Activated T-cell treated with anti-CD3 and anti-CD28 coated beads for 1 hour (primary cell): ENCODE data around the gene KCTD4.

Experiments
- DNase-seq: peaks from one replicate; pipeline ENCODE4 v3.0.0-alpha.2; 2020; ENCODE audit warnings: low read depth

KCTD4 gene

GRCh38 chr13:45178349-45179162 lies 22.3 kb downstream of the KCTD4 start:
- no peak for DNase-seq

GRCh38 chr13:45174478-45174877 lies 26.4 kb downstream of the KCTD4 start:
- DNase-seq = no peak

GRCh38 chr13:45168555-45168930 lies 32.3 kb downstream of the KCTD4 start:
- DNase-seq = no peak

GRCh38 chr13:45167611-45168554 lies 33.0 kb downstream of the KCTD4 start:
- DNase-seq = no peak

- no peak for DNase-seq
These were observed 34.0 kb downstream of the KCTD4 start for GRCh38 chr13:45166858-45167257.

GRCh38 chr13:45162821-45163220 lies 38.0 kb downstream of the KCTD4 start:
- DNase-seq = no peak

- no peak for DNase-seq
These were observed 38.7 kb downstream of the KCTD4 start for GRCh38 chr13:45162194-45162593.

GRCh38 chr13:45156565-45157361 lies 44.1 kb downstream of the KCTD4 start:
- DNase-seq = no peak

GRCh38 chr13:45149964-45150363 lies 50.9 kb downstream of the KCTD4 start:
- DNase-seq = no peak

GRCh38 chr13:45143346-45143751 lies 57.5 kb downstream of the KCTD4 start:
- no peak for DNase-seq
